Calu3 (cell line): ENCODE data around the gene ST3GAL4. TPM values are rescaled to one million over a fixed set of nuclear protein-coding genes. Genes with fewer than 3 reads are reported as not detected.

Source experiments
- BruUV-seq: library from RNA; stranded (reverse); fragments of 400-500 nt; replicated peaks from 2 replicates; lab custom pipeline; 2021; lab: Mats Ljungman, UMichigan
- CTCF ChIA-PET: fragments of 300-600 bp; sonication (Branson Sonifier 250); formaldehyde crosslinking; loops from one replicate; lab custom pipeline; 2022; ENCODE audit warnings: antibody characterized with exemption; lab: Charles Lee
- DNase-seq: peaks from one replicate; pipeline ENCODE4 v3.0.0; 2022
- H3K27ac Mint-ChIP-seq: one replicate; pipeline ENCODE4 v1.8.0; 2022; ENCODE audit warnings: mixed read lengths; ENCODE audit not compliant: unreplicated experiment
- H3K27me3 Mint-ChIP-seq: one replicate; pipeline ENCODE4 v1.8.0; 2022; ENCODE audit warnings: mixed read lengths; ENCODE audit not compliant: unreplicated experiment
- H3K36me3 Mint-ChIP-seq: one replicate; pipeline ENCODE4 v1.8.0; 2022; ENCODE audit warnings: mild to moderate bottlenecking, moderate library complexity, mixed read lengths; ENCODE audit not compliant: insufficient read depth, unreplicated experiment
- H3K4me1 Mint-ChIP-seq: one replicate; pipeline ENCODE4 v1.8.0; 2022; ENCODE audit warnings: mild to moderate bottlenecking, low read depth, mixed read lengths; ENCODE audit not compliant: unreplicated experiment
- H3K4me3 Mint-ChIP-seq: one replicate; pipeline ENCODE4 v1.8.0; 2022; ENCODE audit warnings: mild to moderate bottlenecking, low read depth, moderate library complexity, mixed read lengths; ENCODE audit not compliant: unreplicated experiment
- H3K9me3 Mint-ChIP-seq: one replicate; pipeline ENCODE4 v1.8.0; 2022; ENCODE audit warnings: low read depth, mixed read lengths; ENCODE audit not compliant: unreplicated experiment
- intact Hi-C: fragments of 100-400 bp; cut with micrococcal nuclease; formaldehyde crosslinking; loops from one replicate; pipeline ENCODE4 v1.10.0; 2022; ENCODE audit not compliant: unreplicated experiment
- total RNA-seq: library from RNA; stranded (reverse); gene quantifications from 2 replicates; pipeline ENCODE4 v1.2.3, GENCODE V29; 2022
- TF ChIP-seq, protein P1 (sequence below): fragments of 200-600 bp; IDR thresholded peaks from one replicate; pipeline ENCODE4 v1.8.0; 2022; ENCODE audit warnings: antibody characterized with exemption; ENCODE audit not compliant: unreplicated experiment

The ST3GAL4 gene
- total RNA-seq, 1 experiment from 2014 or later = 27.9 TPM

DNA sequence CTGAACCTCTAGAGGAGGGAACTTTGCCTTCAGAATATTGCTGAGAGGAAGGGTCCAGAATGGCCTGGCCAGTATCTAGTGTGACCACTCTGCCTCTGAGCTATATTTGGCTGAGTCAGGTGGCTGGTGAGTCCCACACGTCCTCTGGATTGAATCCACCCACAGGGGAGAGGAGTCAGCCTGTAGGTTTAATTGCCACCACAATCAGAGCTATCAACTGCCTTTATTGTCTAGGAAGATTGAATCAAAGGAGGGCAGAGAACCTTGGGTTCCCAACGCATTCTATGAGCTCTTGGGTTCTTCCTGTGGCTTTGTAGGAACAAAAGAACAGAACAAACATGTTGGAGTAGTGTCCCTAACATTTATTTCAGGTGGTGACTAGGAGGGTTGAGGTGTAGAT lies 67.7 kb downstream of the ST3GAL4 start:
- Mint-ChIP-seq H3K27me3 (no peaks in the 10 kb centered on the region), H3K36me3 (no peaks in the 10 kb centered on the region), H3K9me3 (no peaks in the 10 kb centered on the region), H3K27ac (no peak overlapping the region), H3K4me3 (no peak overlapping the region), H3K4me1 (peaks cover 12% of the 10 kb centered on the region)
- intact Hi-C loops = no loop called here
- CTCF ChIA-PET = interaction anchor here (0.8 kb wide), 1 partner anchor 17 kb away, joined by 3 read pairs; no protein-coding TSS in a partner anchor
- no peak for DNase-seq
- TF ChIP-seq, protein P1, sequence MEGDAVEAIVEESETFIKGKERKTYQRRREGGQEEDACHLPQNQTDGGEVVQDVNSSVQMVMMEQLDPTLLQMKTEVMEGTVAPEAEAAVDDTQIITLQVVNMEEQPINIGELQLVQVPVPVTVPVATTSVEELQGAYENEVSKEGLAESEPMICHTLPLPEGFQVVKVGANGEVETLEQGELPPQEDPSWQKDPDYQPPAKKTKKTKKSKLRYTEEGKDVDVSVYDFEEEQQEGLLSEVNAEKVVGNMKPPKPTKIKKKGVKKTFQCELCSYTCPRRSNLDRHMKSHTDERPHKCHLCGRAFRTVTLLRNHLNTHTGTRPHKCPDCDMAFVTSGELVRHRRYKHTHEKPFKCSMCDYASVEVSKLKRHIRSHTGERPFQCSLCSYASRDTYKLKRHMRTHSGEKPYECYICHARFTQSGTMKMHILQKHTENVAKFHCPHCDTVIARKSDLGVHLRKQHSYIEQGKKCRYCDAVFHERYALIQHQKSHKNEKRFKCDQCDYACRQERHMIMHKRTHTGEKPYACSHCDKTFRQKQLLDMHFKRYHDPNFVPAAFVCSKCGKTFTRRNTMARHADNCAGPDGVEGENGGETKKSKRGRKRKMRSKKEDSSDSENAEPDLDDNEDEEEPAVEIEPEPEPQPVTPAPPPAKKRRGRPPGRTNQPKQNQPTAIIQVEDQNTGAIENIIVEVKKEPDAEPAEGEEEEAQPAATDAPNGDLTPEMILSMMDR = no peak
- BruUV-seq = no TSS peak

DNA sequence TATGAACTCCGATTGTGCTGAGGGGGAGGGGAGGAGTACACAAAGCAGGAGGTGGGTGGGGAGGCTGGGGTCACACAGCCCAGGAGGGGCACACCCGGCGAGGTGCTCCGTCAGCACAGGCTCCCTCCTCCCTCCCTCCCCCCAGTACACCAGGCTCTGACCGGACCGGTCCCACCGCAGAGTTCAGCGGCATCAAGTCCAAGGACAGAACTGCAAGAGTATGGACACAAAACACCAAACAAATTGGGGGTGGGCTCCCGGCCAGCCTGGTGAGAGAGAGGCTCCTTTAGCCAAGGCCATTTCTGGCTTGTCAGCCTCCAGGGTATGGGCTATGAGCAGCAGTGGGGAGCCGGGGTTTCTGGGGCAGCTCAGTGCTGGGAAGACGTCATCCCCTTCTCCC lies 68.3 kb downstream of the ST3GAL4 start:
- no peaks in the 10 kb centered on the region for H3K36me3 Mint-ChIP-seq
- BruUV-seq = no TSS peak
- TF ChIP-seq, protein P1 = no peak
- H3K4me3 Mint-ChIP-seq = no peak overlapping the region
- CTCF ChIA-PET = no interaction called here
- H3K9me3 Mint-ChIP-seq = no peaks in the 10 kb centered on the region
- H3K4me1 Mint-ChIP-seq = peaks cover 12% of the 10 kb centered on the region
- no peaks in the 10 kb centered on the region for H3K27me3 Mint-ChIP-seq
- DNase-seq = no peak
- H3K27ac Mint-ChIP-seq = no peak overlapping the region
- intact Hi-C loops = no loop called here

DNA sequence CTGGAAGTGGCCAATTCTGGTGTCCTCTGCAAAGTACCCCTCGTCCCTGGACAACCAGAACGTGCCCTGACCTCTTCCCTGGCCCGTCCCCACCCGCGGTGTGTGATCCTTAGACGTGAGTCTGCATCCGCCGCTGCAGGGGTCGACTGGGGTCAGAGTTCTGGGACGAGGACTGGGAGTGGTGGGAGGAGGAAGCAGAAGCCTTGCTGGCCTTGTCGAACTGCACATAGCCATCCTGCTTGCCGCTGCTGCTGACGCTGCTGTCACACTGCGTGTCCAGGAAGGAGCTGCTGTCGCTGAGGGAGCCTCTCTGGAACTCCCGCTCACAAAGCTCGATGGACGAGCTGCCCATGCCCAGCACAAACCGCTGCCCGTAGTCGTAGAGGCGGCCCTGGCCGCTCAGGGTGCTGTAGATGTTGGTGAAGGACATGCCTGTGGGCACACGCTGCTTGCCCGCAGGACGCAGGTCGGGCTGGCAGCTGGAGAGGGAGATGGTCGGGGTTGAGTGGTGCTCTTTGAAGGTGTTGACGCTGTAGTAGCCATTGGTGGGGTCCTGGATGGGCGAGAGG lies 69.1 kb downstream of the ST3GAL4 start:
- Mint-ChIP-seq H3K4me3 (no peak overlapping the region), H3K27me3 (no peaks in the 10 kb centered on the region), H3K36me3 (no peaks in the 10 kb centered on the region), H3K4me1 (peaks cover 12% of the 10 kb centered on the region), H3K27ac (no peak overlapping the region), H3K9me3 (no peaks in the 10 kb centered on the region)
- BruUV-seq = no TSS peak
- CTCF ChIA-PET = no interaction called here
- DNase-seq = no peak
- TF ChIP-seq, protein P1 = no peak
- intact Hi-C loops = no loop called here

DNA sequence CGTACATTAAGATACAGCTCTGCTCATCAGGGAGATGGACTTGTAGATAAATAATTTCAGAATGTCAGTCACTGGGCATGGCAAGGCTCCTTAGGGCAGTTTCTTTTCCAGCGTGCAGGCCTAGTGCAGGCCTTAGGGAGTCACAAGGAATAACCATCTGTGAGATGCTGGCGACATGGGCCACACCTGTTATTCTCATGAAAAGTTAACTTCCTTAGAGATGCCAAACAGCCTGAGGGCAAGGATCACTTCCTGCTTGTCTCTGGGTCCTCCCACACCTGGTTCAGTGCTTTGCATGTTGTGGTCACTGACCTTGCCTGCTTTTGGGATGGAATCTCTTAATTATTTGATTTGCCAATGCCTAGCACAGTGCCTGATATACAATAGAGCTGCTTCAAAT lies 70.6 kb downstream of the ST3GAL4 start:
- Mint-ChIP-seq H3K27ac (no peak overlapping the region), H3K4me1 (peaks cover 12% of the 10 kb centered on the region), H3K4me3 (no peak overlapping the region), H3K9me3 (no peaks in the 10 kb centered on the region), H3K27me3 (no peaks in the 10 kb centered on the region), H3K36me3 (no peaks in the 10 kb centered on the region)
- no peak for DNase-seq
- BruUV-seq = no TSS peak
- TF ChIP-seq, protein P1 = no peak
- CTCF ChIA-PET = no interaction called here
- intact Hi-C loops = no loop called here
